HG02970 (cell line): ENCODE measurements around the gene SF3A2.

Experiments used
- ATAC-seq: cut with Tn5 transposase; IDR thresholded peaks from one replicate; pipeline ENCODE4 v1.9.1; 2021; ENCODE audit warnings: mild to moderate bottlenecking, moderate library complexity, moderate number of reproducible peaks; ENCODE audit not compliant: unreplicated experiment, low FRiP score

Gene SF3A2

DNA sequence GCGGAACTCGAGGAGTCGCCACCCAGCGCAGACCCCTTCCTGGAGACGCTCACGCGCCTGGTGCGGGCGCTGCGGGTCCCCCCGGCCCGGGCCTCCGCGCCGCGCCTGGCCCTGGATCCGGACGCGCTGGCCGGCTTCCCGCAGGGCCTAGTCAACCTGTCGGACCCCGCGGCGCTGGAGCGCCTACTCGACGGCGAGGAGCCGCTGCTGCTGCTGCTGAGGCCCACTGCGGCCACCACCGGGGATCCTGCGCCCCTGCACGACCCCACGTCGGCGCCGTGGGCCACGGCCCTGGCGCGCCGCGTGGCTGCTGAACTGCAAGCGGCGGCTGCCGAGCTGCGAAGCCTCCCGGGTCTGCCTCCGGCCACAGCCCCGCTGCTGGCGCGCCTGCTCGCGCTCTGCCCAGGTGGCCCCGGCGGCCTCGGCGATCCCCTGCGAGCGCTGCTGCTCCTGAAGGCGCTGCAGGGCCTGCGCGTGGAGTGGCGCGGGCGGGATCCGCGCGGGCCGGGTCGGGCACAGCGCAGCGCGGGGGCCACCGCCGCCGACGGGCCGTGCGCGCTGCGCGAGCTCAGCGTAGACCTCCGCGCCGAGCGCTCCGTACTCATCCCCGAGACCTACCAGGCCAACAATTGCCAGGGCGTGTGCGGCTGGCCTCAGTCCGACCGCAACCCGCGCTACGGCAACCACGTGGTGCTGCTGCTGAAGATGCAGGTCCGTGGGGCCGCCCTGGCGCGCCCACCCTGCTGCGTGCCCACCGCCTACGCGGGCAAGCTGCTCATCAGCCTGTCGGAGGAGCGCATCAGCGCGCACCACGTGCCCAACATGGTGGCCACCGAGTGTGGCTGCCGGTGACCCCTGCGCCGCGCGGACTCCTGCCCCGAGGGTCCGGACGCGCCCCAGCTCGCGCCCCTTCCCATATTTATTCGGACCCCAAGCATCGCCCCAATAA lies 14.8 kb downstream of the SF3A2 start:
- no peak for ATAC-seq

DNA sequence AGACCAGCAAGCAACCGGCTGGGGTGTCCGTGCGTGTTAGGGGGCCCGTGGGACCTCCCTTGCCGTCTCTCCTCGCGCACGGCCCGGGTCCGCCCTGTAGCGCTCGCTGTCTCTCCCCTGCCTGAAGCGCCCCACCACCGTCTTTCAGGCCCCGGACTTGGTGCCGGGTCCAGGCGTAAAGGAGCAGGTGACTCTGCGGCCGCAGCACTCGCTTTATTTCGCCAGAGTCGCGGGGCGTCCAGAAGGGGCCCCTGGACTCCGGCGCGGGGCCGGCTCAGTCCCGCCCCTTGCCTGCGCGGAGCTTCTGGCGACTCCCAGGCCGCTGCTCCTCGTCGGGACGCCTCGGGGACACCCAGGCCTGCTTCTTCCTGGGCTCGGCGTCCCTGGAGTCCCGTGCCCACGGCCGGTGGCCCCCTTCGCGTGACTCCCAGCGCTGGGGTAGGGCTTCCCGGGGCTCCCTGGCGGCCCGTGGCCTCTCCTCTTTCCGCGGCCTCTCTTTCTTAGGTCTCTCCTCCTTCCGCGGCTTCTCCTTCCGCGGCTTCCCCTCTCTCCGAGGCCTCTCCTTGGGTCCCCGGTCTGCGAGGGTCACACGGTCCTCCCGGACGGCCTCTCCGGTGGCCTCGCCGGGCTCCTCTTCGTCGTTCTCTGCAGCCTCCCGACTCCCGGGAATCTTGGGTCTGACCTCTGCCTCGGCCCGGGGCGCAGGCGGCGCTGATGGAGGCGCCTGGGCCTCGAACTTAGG lies 15.6 kb downstream of the SF3A2 start:
- no peak for ATAC-seq

DNA sequence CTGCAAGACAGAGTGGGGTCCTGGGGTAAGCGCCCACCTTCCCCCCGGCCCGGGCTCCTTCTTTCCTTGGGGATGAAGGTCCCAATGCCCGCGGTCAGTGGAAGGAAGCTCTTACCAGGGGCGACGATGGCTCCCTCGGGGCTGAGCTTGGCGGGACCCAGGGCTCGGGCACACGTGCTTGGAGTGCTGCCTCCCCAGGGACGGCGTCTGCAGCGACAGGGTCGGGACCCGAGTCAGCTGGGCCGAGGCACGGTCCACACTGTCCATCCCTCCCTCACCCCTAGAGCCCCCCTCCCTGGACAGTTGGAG lies 16.1 kb downstream of the SF3A2 start:
- no peak for ATAC-seq

DNA sequence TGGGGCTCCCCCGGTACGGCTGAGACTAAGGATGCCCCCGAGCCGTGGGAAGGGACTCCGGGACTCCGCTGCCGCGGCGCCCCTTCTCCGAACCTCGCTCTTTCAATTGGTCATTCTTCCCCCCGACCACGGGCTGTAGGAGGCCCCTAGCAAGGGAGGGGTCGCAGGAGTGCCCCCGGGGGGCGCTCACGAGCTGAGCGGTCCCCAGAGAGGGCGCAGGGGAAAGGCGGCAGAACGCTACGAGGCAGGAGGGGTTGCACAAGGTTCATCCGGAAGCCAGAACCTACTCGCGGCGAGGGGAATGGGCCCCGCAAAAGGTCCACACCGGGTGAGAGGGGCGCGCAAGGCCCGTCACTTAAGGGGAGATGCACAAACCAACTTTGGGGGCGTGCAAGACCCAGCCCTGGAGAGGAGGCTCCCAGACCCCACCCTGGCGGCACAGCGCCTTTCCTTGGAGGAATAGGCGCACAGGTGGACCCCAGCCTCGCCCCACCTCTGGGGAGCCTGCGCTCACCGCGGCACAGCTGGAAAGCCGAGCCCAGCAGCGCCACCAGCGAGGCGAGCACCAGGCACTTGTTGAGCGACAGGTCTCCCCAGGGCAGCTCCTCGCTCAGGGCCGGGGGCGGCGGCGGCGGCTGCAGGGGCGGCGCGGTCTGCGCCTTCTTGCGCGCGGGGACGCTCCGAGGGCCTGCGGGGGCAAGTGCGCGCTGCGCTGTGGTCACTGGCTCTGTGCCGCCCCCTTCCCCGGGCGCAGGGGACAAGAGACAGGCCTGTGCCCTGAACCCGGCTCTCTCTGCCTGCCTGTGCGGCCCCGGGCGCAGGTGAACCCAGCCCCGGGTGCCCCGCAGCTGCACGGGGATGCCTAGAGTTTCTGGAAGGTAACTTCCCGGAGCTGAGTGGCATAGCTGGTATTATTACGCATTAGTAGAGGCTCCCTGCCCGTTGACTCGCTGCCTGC lies 16.8 kb downstream of the SF3A2 start:
- no peak for ATAC-seq

DNA sequence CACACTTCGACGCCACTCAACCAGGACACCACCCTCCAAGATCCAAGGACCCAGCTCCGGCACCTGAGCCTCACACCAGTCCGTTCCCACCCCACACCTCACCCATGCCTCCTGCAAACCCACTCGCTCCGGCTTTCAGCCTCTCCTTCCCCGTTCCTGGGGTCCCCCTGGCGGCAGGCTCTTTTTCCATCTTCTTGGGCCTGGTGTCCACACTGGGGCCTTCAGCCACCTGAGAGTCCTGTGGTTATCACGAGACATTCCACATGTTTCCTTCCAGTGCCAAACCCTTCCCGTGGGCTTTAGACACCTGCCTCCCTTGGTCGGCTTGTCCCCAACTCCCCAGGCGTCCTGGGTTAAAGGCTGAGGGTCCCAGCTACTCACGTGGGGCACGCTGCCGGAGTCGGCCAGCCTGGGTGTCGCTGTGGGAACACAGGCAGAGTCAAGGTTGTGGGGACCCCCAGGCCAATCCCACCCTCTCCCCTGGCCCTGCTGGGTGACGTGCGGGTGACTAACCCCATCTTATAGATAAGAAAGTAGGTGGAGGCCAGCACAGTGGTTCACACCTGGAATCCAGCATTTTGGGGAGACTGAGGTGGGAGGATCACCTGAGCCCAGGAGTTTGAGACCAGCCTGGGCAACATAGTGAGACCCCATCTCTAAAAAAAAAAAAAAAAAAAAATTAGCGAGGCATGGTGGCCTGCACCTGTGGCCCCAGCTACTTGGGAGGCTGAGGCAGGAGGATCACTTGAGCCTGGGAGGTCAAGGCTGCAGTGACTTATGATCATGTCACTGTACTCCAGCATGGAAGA lies 17.6 kb downstream of the SF3A2 start:
- no peak for ATAC-seq

DNA sequence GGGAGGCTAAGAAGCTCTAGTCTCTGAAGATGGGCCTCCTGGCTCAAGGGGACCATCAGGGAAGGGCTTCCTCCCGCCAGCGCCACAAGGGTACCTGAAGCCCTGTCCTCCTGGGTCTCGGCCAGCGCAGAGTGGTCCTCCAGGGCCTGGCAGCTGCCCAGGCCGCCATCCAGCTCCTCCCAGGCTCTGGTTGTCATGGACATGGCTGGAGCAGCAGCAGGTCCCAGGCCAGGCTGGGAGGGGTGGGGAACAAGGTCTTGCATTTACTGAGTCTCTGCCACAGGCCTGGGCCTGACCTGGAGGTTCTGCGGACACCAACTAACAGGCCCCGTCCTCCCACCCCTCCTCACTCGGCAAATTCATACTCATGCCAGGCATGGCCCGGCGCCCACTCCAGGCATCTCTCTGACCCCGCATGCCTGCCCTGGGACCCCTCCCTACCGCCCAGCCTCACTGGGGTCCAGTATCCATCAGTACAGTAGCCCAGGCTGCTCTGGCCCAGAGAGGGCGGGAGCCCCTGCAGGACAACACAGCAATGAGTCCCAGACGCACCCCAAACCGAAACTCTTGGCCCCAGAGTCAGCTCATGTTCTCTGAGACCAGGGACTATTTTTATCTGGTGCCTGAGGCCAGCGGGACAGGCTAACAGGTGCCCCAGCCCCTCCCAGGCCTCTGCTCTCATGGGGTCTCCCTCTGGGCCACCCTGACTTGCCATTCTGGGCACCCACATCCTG lies 18.7 kb downstream of the SF3A2 start:
- ATAC-seq, result no peak

DNA sequence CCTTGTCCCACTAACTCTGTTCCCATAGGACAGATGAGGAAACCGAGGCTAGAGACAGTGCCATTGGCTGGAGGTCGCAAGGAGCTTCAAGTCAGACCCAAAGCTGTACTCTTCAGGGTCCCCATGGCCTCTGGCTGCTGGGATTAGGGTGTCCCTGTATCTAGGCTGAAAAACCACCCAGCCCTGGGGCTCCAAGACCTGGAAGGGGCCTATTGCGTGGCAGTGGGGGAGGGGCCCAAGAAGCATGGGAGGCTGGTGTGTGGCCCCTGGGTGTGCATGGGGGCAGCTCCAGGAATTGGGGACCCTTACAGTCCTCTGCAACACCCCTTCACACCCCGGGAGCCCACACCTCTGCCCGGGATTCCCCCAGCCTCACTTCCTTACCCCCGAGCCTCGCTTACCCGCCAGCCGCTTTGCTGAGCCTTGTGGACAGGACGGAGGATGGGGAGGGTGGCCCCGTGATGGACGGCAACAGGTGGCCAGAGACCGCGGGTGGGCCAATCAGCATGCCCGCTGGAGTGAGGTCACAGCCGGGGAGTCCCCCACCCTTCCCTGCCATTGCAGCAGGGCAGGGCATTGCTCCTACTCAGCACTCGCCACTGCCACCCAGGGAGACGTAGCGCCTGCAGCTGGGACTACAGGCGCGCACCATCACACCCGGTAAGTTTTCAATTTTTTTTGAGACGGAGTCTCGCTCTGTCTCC lies 19.5 kb downstream of the SF3A2 start, which contains the start of gene JSRP1:
Gene JSRP1 (minus strand): TSS at position 436 of the 704 bp plus-strand sequence. CDS start 1,103 bp downstream, outside the sequence.
- no peak for ATAC-seq

DNA sequence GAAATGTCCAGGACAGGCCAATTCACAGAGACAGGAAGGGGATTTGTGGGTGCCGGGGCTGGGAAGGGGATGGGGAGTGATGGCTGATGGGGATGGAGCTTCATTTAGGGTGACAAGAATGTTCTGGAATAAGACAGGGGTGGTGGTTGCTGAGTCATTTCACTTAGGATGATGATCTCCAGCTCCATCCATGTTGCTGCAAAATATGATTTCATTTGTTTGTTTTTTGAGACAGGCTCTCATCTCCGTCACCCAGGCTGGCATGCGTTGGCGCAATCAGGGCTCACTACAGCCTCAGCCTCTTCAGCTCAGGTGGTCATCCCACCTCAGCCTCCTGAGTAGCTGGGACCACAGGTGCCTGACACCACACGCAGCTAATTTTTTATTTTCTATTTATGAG lies 22.7 kb downstream of the SF3A2 start:
- no peak for ATAC-seq

DNA sequence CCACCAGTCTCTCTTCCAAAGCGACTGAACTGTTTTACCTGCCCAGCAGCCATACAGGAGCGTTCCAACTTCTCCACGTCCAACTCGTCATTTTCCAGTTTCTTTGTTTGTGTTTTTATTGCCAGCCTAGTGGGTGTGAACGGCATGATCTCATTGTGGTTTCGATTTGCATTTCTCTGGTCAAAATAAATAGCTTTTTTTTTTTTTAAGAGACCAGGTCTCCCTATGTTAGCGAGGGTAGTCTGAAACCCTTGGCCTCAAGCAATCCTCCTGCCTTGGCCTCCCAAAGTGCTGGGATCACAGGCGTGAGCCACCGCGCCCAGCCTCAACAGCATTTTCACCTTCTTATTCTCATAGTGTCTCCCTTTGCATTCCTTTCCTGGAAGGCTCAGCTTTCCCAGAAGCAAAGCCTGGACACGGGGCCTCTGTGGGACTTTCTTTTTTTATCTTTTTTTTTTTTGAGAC lies 23.7 kb downstream of the SF3A2 start:
- no peak for ATAC-seq

DNA sequence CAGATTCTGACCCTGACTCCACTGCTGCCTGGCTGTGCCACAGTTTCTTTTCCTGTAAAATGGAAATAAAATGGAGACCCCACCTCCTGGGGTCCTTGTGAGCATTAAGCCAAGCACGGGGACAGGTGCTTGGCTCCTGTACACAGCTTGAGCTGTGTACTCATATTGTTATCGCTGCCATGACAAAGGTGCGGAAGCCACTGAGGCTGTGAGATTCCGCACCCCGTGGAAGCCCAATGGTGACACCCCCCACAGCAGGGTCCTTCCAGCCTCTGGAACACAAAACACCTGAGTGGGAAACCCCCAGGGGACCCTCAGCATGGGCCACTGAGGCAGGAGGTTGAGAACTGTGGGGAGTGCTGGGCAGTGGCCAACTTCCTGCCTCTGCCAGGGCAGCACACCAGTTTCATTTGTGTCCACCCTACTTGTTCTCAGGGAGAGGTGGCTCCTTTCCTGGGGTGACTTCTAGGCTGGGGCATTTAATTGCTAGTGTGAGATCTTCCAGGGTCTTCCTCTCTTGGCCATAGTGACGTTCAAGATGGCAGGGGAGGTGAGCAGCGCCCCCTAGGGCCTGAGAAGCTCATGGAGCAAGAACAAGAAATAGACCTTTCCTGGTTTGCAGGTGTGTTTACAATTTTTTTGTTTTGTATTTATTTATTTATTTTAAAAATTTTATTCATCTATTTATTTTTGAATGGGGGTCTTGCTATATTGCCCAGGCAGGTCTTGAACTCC lies 25.0 kb downstream of the SF3A2 start:
- no peak for ATAC-seq

DNA sequence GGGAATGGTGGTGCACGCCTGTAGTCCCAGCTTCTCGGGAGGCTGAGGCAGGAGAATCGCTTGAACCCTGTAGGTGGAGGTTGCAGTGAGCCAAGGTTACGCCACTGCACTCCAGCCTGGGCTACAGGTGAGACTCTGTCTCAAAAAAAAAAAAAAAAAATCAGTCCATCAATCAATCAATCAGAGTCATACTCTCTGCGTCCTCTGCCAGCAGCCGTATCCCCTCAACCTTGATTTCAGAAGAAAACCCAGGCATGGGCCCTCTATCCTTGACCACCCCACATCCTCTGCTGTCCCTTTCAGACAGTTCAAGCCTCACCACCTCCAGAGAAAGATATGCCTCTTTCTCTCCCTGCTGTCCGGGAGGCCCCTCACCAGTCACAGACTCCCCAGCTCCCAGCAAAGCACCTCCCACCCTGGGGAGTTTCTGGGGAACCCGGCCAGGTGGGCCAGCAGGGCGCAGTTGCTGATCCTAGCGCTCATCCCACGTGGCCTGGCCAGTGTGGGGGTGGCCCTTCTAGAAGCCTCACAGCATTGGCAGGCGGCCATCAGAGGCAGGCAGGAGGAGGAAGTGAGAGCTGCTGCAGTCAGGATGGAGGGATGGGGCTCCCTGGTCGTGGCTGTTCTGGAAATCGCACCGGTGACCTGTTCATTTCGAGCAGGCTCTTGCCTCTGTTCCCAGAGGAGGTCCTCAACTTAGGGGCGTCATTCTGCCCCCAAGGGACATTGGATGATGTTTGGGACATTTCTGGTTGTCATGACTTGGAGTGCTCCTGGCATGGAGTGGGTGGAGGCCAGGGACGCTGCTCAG lies 29.8 kb downstream of the SF3A2 start:
- ATAC-seq, result no peak

DNA sequence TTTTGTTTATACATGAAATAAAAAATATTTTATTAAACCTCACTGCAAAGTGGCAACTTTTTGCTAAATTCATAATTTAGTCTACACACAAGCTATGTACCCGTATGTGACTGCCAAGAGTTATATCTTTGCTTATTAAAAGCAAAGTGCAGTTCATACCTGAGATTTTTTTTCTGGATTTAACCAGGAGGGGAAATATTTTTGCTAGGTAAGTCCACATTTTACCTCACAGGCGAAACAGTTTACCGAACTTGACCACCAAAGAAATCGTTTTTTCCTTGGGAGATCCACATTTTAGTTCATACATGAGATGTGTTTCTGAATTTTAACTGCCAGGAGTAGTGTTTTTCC lies 31.8 kb downstream of the SF3A2 start:
- ATAC-seq, result no peak

DNA sequence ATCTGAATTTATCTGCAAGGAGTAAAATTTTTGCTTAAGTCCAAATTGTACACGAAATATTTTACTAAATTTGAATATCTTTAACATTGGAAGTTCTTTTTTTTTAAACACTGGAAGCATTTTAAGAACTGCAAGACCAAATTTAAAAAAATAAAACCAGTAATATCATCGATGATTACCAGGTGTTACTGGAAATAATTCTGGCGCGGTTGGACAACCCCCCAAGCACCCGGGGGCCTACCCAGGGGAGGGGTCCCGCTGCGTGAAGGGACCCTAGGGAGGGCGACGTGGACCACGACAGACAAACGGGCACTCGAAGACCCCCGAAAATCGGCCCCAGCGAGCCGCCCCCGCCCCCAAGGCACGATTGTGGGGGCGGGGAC lies 32.2 kb downstream of the SF3A2 start:
- no peak for ATAC-seq

DNA sequence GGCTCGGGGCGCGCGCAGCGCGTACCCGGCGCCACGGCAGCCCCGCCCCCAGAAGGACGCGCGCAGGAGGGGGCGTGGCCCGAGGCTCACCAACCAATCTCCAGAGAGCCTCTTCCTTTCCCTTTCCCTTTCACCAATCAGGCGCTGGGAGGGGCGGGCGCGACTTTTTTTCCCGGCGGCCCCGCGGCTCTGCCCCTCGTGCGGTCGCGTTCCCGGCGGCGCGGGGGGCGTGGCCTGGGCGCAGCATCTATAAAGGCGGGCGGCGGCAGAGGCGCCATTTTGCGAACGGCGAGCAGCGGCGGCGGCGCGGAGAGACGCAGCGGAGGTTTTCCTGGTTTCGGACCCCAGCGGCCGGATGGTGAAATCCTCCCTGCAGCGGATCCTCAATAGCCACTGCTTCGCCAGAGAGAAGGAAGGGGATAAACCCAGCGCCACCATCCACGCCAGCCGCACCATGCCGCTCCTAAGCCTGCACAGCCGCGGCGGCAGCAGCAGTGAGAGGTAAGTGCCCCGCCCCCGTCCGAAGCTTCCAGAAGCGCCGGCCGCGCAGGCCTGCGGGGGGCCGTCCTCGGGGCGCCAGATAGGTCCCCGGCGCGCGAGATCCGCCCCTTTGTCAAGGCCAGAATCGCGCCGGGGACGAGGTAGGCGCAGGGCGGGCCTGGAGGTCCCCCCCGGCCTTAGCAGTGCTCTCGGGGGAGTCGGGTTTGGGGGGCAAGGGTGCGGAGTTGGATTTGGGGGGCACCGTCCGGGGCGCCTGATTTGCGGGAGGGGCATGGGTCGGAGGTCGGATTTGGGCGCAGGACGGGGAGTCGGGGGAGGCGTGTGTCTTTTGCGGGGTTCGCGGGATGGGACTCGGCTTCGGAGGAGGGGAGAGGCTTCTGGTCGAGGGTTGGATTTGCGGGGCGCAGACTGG lies 32.9 kb downstream of the SF3A2 start:
- peak; percentile 58 for ATAC-seq

DNA sequence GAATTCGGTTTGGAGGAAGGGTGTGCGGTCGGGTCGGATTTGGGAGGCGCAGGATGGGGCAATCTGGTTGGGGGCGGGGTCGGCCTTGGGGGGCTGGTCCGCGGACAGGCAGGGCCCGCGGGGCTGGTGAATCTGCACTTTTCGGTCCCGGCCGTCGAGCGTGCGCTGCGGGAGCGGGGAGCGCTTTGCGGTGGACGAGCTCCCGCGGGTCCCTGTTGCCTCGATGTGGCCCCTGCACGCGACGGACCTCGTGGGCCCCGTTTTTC lies 33.5 kb downstream of the SF3A2 start:
- ATAC-seq, result no peak
